Right atrium auricular region (tissue), 2 donors: ENCODE data around the gene DR1. TPM values are rescaled to one million over a fixed set of nuclear protein-coding genes. Genes with fewer than 3 reads are reported as not detected.
"Not testable (repeated sequence)": the region's sequence is repeated elsewhere in the genome, so short reads cannot be mapped to it uniquely, and the experiment has no call there.

Experiments used
- DNase-seq: peaks from one replicate; pipeline ENCODE4 v3.0.0-alpha.2; 2019; ENCODE audit warnings: low spot score
- H3K27ac ChIP-seq, 2 donors: fragments of 200-600 bp; sonication (generic); 1 replicate in 1 of 2; 2 replicates in 1 of 2; pipeline ENCODE4 v1.5.1; 2016 to 2019
- H3K27me3 ChIP-seq, 2 donors: fragments of 200-600 bp; sonication (generic); one replicate each; pipeline versions ENCODE4 v1.5.1 to v1.6.0; 2017 to 2019
- H3K36me3 ChIP-seq: fragments of 200-600 bp; sonication (generic); one replicate; pipeline ENCODE4 v1.5.1; 2016
- H3K4me1 ChIP-seq, 2 donors: fragments of 200-600 bp; sonication (generic); one replicate each; pipeline versions ENCODE4 v1.5.1 to v1.6.0; 2017 to 2019
- H3K4me3 ChIP-seq, 2 donors: fragments of 200-600 bp; sonication (generic); 1 replicate in 1 of 2; 2 replicates in 1 of 2; pipeline ENCODE4 v1.5.1; 2017 to 2019; ENCODE audit warnings: mild to moderate bottlenecking in 1 of 2, moderate library complexity in 1 of 2
- H3K9me3 ChIP-seq, 2 donors: fragments of 200-600 bp; sonication (generic); one replicate each; pipeline ENCODE4 v1.5.1; 2019
- total RNA-seq, 2 donors: library from RNA; depleted of rRNA; stranded (reverse); fragments of >200 nt; gene quantifications; one replicate each; pipeline ENCODE4 v1.1.0, GENCODE V29; 2016
- TF ChIP-seq, protein P1 (sequence below), 2 donors: fragments of 200-600 bp; sonication (generic); IDR thresholded peaks; one replicate each; pipeline ENCODE4 v1.5.1; 2019; ENCODE audit warnings: antibody characterized with exemption in 2 of 2

The DR1 gene
- total RNA-seq, 2 donors from 2014 or later: 19.3 to 28.9 TPM

DNA sequence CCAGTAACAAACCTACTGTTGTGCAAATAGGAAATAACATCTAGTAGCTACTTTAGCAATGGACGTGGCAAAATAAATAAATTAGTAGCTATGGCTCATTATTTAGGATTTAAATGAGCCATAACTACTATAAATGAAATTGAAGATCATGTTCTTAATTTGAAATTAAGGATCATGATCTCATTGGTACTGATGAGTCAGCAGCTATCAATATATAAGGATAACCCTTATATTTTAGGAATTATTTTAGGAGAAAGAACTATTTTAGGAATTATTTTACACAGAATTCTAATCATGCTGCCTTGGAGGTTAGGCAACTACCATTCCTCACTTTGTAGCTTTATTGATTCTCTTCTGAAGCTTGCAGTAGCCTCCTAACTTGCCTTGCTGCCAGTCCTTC is 24.0 kb downstream of the DR1 start:
- H3K4me1 ChIP-seq: no peaks in the 10 kb centered on the region
- DNase-seq: no peak
- H3K4me3 ChIP-seq: no peak overlapping the region
- no peaks in the 10 kb centered on the region for H3K36me3 ChIP-seq
- no peak overlapping the region for H3K27ac ChIP-seq
- no peaks in the 10 kb centered on the region for H3K27me3 ChIP-seq
- TF ChIP-seq, protein P1, sequence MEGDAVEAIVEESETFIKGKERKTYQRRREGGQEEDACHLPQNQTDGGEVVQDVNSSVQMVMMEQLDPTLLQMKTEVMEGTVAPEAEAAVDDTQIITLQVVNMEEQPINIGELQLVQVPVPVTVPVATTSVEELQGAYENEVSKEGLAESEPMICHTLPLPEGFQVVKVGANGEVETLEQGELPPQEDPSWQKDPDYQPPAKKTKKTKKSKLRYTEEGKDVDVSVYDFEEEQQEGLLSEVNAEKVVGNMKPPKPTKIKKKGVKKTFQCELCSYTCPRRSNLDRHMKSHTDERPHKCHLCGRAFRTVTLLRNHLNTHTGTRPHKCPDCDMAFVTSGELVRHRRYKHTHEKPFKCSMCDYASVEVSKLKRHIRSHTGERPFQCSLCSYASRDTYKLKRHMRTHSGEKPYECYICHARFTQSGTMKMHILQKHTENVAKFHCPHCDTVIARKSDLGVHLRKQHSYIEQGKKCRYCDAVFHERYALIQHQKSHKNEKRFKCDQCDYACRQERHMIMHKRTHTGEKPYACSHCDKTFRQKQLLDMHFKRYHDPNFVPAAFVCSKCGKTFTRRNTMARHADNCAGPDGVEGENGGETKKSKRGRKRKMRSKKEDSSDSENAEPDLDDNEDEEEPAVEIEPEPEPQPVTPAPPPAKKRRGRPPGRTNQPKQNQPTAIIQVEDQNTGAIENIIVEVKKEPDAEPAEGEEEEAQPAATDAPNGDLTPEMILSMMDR (IDR thresholded peaks at IDR 0.05): no peak
- no peaks in the 10 kb centered on the region for H3K9me3 ChIP-seq

DNA sequence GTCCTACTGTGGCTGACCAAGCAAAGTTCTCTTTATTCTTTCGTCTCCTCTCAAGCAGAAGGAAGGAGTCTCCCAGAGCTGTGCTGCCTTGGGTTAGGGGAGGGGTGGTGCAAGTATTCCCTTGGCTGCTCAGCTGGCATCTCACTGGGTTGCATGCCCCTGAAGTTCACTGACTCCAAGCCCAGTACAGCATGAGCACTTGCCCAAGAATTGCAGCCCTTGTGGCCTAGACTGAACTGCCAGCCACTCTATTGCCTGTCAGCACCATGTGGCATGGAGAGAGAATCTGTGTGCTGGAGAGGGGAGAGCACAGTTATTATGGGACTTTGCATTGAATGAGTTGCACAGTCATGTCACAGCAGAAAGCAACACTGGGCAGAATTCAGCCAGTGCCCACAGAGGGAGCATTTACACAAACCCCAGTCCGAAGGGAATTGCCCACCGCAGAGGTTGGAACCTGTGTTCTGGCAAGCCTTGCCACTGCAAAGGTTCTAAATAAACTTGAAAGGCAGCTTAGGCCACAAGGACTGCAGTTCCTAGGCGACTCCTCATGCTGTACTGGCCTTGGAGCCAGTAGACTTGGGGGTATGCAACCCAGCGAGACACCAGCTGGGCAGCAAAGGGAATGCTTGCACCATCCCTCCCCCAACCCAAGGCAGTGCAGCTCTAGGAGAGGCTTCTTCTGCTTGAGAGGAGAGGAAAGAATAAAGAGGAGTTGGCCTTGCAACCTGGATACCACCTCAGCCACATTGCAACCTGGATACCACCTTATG is 28.8 kb downstream of the DR1 start:
- H3K27me3 ChIP-seq: no peaks in the 10 kb centered on the region
- TF ChIP-seq, protein P1 (IDR thresholded peaks at IDR 0.05): no peak
- no peak overlapping the region for H3K4me3 ChIP-seq
- no peak for DNase-seq
- no peaks in the 10 kb centered on the region for H3K9me3 ChIP-seq
- no peak overlapping the region for H3K27ac ChIP-seq
- no peaks in the 10 kb centered on the region for H3K4me1 ChIP-seq
- H3K36me3 ChIP-seq: no peaks in the 10 kb centered on the region

DNA sequence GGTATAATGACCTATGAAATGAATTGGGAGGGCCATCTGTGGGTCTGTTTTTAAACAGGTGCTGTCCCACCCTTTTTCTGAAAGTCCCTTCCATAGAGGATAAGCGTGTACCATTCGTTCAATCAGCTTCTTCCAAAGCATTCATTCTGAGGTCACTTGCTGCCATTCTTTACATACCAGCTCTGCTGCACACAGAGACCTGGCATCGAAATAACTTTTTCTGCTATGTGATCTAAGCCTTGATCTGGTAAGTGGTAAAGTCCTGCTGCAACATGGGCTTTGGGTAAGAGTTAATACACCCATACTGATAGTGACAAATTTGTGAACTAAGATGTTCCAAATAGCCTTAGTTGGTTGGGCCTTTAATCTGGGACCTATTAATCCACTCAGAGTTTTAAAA is 38.9 kb downstream of the DR1 start:
- Histone ChIP-seq H3K4me3 (no peak overlapping the region), H3K9me3 (peaks cover 0 to 4% of the 10 kb centered on the region in 2 donors), H3K27ac (no peak overlapping the region), H3K4me1 (no peaks in the 10 kb centered on the region), H3K27me3 (no peaks in the 10 kb centered on the region), H3K36me3 (no peaks in the 10 kb centered on the region)
- no peak for DNase-seq
- TF ChIP-seq, protein P1 (IDR thresholded peaks at IDR 0.05): no peak

DNA sequence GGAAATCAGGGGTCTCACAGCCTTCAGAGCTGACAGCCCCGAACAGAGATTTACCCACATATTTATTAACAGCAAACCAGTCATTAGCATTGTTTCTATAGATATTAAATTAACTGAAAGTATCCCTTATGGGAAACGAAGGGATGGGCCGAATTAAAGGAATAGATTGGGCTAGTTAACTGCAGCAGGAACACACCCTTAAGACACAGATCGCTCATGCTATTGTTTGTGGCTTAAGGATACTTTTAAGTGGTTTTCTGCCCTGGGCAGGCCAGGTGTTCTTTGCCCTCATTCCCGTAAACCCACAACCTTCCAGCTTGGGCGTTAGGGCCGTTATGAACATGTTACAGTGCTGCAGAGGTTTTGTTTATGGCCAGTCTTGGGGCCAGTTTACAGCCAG is 40.6 kb downstream of the DR1 start:
- not testable (repeated sequence) for H3K36me3 ChIP-seq, H3K9me3 ChIP-seq, H3K4me1 ChIP-seq, H3K4me3 ChIP-seq, DNase-seq, H3K27me3 ChIP-seq, H3K27ac ChIP-seq

DNA sequence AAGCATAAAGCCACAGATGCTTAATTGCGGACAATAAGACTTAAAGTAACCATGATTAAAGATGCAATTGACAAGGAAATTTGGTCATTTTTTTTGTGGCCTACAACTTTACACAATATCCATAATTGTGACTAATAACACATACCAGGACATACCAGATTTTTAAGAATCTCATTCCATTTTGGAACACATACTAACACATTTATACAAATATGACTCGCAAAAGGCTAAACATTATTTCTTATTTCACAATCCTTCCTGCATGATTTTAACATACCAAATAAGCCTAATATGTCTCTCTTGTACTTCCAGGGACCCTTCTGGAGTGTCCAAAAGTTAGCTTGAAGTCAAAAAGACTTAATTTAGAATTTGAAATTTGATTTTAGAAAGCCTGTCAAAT is 48.8 kb downstream of the DR1 start:
- TF ChIP-seq, protein P1 (IDR thresholded peaks at IDR 0.05): no peak
- Histone ChIP-seq H3K9me3 (no peaks in the 10 kb centered on the region), H3K27me3 (no peaks in the 10 kb centered on the region), H3K4me3 (no peak overlapping the region), H3K27ac (no peak overlapping the region), H3K36me3 (no peaks in the 10 kb centered on the region), H3K4me1 (no peaks in the 10 kb centered on the region)
- no peak for DNase-seq

DNA sequence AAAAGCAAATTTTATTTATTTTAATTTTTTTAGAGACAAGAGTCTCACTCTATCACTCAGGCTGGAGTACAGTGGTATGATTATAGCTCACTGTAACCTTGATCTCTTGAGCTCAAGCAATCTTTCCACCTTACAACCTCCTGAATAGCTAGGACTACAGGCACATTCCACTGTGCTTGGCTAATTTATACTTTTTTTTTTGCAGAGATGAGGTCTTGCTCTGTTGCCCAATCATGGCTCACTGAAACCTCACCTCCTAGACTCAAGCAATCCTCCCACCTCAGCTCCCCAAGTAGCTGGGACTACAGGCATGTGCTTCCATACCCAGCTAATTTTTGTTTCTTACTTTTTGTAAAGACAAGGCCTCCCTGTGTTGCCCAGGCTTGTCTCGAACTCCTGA is 49.5 kb downstream of the DR1 start:
- TF ChIP-seq, protein P1 (IDR thresholded peaks at IDR 0.05): no peak
- Histone ChIP-seq H3K36me3 (no peaks in the 10 kb centered on the region), H3K27ac (no peak overlapping the region), H3K4me3 (no peak overlapping the region), H3K27me3 (no peaks in the 10 kb centered on the region), H3K9me3 (no peaks in the 10 kb centered on the region), H3K4me1 (no peaks in the 10 kb centered on the region)
- no peak for DNase-seq
